Astrocyte (in vitro differentiated cells and primary cell): ENCODE results near the gene ORAI3. TPM values are rescaled to one million over a fixed set of nuclear protein-coding genes. Genes with fewer than 3 reads are reported as not detected.

Source experiments
- DNase-seq: peaks from one replicate; pipeline ENCODE4 v3.0.0-alpha.2; 2010; ENCODE audit warnings: low read depth
- FAIRE-seq: peaks from 2 replicates; lab custom pipeline; 2011; peaks lifted over from hg19 to GRCh38; lab: Jason Lieb, UNC
- H2AFZ ChIP-seq: 2 replicates; pipeline ENCODE4 v1.6.0; 2012; ENCODE audit warnings: low read depth, low read length, inconsistent platforms
- H3K27ac ChIP-seq: 2 replicates; pipeline ENCODE4 v1.5.1; 2011; ENCODE audit warnings: low read depth, low read length, inconsistent platforms
- H3K27me3 ChIP-seq: 2 replicates; pipeline ENCODE4 v1.6.0; 2011; ENCODE audit warnings: low read length, inconsistent platforms; ENCODE audit not compliant: insufficient read depth
- H3K36me3 ChIP-seq: 2 replicates; pipeline ENCODE4 v1.5.1; 2011; ENCODE audit warnings: low read length, inconsistent platforms; ENCODE audit not compliant: insufficient read depth
- H3K4me1 ChIP-seq: 2 replicates; pipeline ENCODE4 v1.5.1; 2011; ENCODE audit warnings: low read length, inconsistent platforms; ENCODE audit not compliant: insufficient read depth
- H3K4me2 ChIP-seq: 2 replicates; pipeline ENCODE4 v1.6.0; 2012; ENCODE audit warnings: low read length, inconsistent platforms
- H3K4me3 ChIP-seq: 2 replicates; pipeline ENCODE4 v1.5.1; 2011; ENCODE audit warnings: low read depth, mild to moderate bottlenecking, low read length, inconsistent platforms; ENCODE audit not compliant: insufficient read depth
- H3K79me2 ChIP-seq: 2 replicates; pipeline ENCODE4 v1.6.0; 2012; ENCODE audit warnings: mild to moderate bottlenecking, low read length, inconsistent platforms; ENCODE audit not compliant: insufficient read depth
- H3K9ac ChIP-seq: 2 replicates; pipeline ENCODE4 v1.6.0; 2012; ENCODE audit warnings: mild to moderate bottlenecking, low read length, inconsistent platforms
- H3K9me3 ChIP-seq: 2 replicates; pipeline ENCODE4 v1.5.1; 2012; ENCODE audit warnings: low read depth, mild to moderate bottlenecking, low read length, inconsistent platforms; ENCODE audit not compliant: insufficient read depth
- H4K20me1 ChIP-seq: 2 replicates; pipeline ENCODE4 v1.6.0; 2012; ENCODE audit warnings: low read length, inconsistent platforms; ENCODE audit not compliant: insufficient read depth
- H3K27ac Mint-ChIP-seq: one replicate; pipeline ENCODE4 v1.8.0; 2021; ENCODE audit warnings: mild to moderate bottlenecking, mixed read lengths; ENCODE audit not compliant: unreplicated experiment
- H3K27me3 Mint-ChIP-seq: one replicate; pipeline ENCODE4 v1.8.0; 2021; ENCODE audit warnings: low read depth, mixed read lengths; ENCODE audit not compliant: unreplicated experiment
- H3K36me3 Mint-ChIP-seq: one replicate; pipeline ENCODE4 v1.8.0; 2021; ENCODE audit warnings: low read depth, mixed read lengths; ENCODE audit not compliant: unreplicated experiment
- H3K4me1 Mint-ChIP-seq: one replicate; pipeline ENCODE4 v1.8.0; 2021; ENCODE audit warnings: low read depth, mixed read lengths; ENCODE audit not compliant: unreplicated experiment
- H3K4me3 Mint-ChIP-seq: one replicate; pipeline ENCODE4 v1.8.0; 2021; ENCODE audit warnings: mild to moderate bottlenecking, moderate library complexity, mixed read lengths; ENCODE audit not compliant: unreplicated experiment
- H3K9me3 Mint-ChIP-seq: one replicate; pipeline ENCODE4 v1.8.0; 2021; ENCODE audit warnings: mild to moderate bottlenecking, mixed read lengths; ENCODE audit not compliant: unreplicated experiment
- EZH2 ChIP-seq: IDR thresholded peaks from 2 replicates; pipeline ENCODE4 v1.6.1; 2012; ENCODE audit warnings: mild to moderate bottlenecking, low read length, inconsistent platforms; ENCODE audit not compliant: insufficient read depth
- total RNA-seq: library from RNA; stranded (reverse); gene quantifications from 2 replicates; pipeline ENCODE4 v1.2.1, GENCODE V29; 2021
- TF ChIP-seq, protein P1 (sequence below): IDR thresholded peaks from 2 replicates; pipeline ENCODE4 v1.5.1; 2011; ENCODE audit warnings: low read depth, mild to moderate bottlenecking, inconsistent platforms, low read length, moderate library complexity; ENCODE audit not compliant: insufficient read depth

Gene ORAI3
- total RNA-seq, 1 donor from 2014 or later = 21.1 TPM

- Mint-ChIP-seq H3K36me3 (peaks cover 3% of the 10 kb centered on the region), H3K27ac (no peak overlapping the region), H3K4me3 (no peak overlapping the region), H3K4me1 (peaks cover 11% of the 10 kb centered on the region), H3K27me3 (no peaks in the 10 kb centered on the region), H3K9me3 (no peaks in the 10 kb centered on the region)
- Histone ChIP-seq H3K27ac (no peak overlapping the region), H3K4me2 (no peak overlapping the region), H4K20me1 (peaks cover 48% of the 10 kb centered on the region), H3K4me1 (peaks cover 9% of the 10 kb centered on the region), H3K27me3 (no peaks in the 10 kb centered on the region), H3K9ac (no peak overlapping the region), H3K4me3 (no peak overlapping the region), H3K36me3 (peaks cover 18% of the 10 kb centered on the region), H2AFZ (no peak overlapping the region), H3K79me2 (peaks cover 15% of the 10 kb centered on the region), H3K9me3 (no peaks in the 10 kb centered on the region)
- DNase-seq (no peak), FAIRE-seq (no peak)
- TF ChIP-seq, protein P1, sequence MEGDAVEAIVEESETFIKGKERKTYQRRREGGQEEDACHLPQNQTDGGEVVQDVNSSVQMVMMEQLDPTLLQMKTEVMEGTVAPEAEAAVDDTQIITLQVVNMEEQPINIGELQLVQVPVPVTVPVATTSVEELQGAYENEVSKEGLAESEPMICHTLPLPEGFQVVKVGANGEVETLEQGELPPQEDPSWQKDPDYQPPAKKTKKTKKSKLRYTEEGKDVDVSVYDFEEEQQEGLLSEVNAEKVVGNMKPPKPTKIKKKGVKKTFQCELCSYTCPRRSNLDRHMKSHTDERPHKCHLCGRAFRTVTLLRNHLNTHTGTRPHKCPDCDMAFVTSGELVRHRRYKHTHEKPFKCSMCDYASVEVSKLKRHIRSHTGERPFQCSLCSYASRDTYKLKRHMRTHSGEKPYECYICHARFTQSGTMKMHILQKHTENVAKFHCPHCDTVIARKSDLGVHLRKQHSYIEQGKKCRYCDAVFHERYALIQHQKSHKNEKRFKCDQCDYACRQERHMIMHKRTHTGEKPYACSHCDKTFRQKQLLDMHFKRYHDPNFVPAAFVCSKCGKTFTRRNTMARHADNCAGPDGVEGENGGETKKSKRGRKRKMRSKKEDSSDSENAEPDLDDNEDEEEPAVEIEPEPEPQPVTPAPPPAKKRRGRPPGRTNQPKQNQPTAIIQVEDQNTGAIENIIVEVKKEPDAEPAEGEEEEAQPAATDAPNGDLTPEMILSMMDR = no peak
- TF ChIP-seq EZH2 = no peak
These were observed 20.5 kb upstream of the ORAI3 start for GRCh38 chr16:30928390-30928789.

DNA sequence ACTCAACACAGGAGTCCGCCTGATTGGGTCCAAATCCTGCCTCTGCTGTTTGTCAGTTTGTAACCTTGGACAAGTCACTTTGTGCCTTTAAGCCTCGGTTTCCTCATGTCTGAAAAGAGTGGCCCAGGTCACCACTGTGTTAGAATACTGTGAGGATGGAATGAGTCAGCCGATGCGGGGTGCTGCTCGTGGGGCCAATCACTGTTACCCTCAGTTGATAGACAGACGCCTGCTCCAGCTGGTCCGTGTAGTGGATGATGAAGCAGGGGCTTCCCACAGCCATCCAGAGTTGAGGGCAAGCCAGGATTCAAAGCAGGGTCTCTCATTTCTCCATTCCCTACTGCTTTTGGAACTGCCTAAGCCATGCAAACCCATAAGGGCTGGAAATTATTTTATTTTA, 19.7 kb upstream of the ORAI3 start:
- H3K4me1 ChIP-seq = peaks cover 9% of the 10 kb centered on the region
- H3K27ac Mint-ChIP-seq = peak overlapping the region; percentile 41
- H3K4me3 Mint-ChIP-seq = no peak overlapping the region
- peaks cover 19% of the 10 kb centered on the region for H3K36me3 ChIP-seq
- no peaks in the 10 kb centered on the region for H3K9me3 ChIP-seq
- no peaks in the 10 kb centered on the region for H3K27me3 ChIP-seq
- peaks cover 11% of the 10 kb centered on the region for H3K4me1 Mint-ChIP-seq
- DNase-seq = no peak
- H2AFZ ChIP-seq = no peak overlapping the region
- peaks cover 3% of the 10 kb centered on the region for H3K36me3 Mint-ChIP-seq
- H3K4me2 ChIP-seq = no peak overlapping the region
- no peaks in the 10 kb centered on the region for H3K9me3 Mint-ChIP-seq
- no peak overlapping the region for H3K4me3 ChIP-seq
- no peak overlapping the region for H3K27ac ChIP-seq
- H3K9ac ChIP-seq = no peak overlapping the region
- peaks cover 15% of the 10 kb centered on the region for H3K79me2 ChIP-seq
- TF ChIP-seq, protein P1 = no peak
- TF ChIP-seq EZH2 = no peak
- FAIRE-seq = no peak
- peaks cover 48% of the 10 kb centered on the region for H4K20me1 ChIP-seq
- H3K27me3 Mint-ChIP-seq = no peaks in the 10 kb centered on the region

DNA sequence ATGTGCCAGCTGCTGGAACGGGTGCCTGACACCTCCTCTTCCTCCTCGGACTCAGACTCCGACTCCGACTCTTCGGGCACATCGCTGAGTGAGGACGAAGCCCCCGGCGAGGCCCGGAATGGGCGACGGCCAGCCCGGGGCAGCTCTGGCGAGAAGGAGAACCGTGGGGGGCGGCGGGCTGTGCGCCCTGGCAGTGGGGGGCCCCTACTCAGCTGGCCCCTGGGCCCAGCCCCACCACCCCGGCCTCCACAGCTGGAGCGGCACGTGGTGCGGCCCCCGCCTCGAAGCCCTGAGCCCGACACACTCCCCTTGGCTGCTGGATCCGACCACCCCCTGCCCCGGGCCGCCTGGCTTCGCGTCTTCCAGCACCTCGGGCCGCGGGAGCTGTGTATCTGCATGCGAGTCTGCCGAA, 18.7 kb upstream of the ORAI3 start:
- DNase-seq (no peak), FAIRE-seq (no peak)
- no peak overlapping the region for H3K4me3 Mint-ChIP-seq
- H3K79me2 ChIP-seq = peaks cover 13% of the 10 kb centered on the region
- H3K27ac ChIP-seq = no peak overlapping the region
- H3K4me2 ChIP-seq = no peak overlapping the region
- H3K4me1 Mint-ChIP-seq = peaks cover 11% of the 10 kb centered on the region
- no peak overlapping the region for H3K4me3 ChIP-seq
- no peaks in the 10 kb centered on the region for H3K27me3 Mint-ChIP-seq
- H3K27ac Mint-ChIP-seq = no peak overlapping the region
- H2AFZ ChIP-seq = no peak overlapping the region
- H3K36me3 ChIP-seq = peaks cover 19% of the 10 kb centered on the region
- no peaks in the 10 kb centered on the region for H3K9me3 Mint-ChIP-seq
- H3K4me1 ChIP-seq = peaks cover 3% of the 10 kb centered on the region
- H3K9me3 ChIP-seq = no peaks in the 10 kb centered on the region
- no peak overlapping the region for H3K9ac ChIP-seq
- no peaks in the 10 kb centered on the region for H3K27me3 ChIP-seq
- TF ChIP-seq, protein P1 = no peak
- no peak for TF ChIP-seq EZH2
- peaks cover 48% of the 10 kb centered on the region for H4K20me1 ChIP-seq
- H3K36me3 Mint-ChIP-seq = peaks cover 6% of the 10 kb centered on the region
